ENCODE measurements around the gene PPP2R1B.

Gene PPP2R1B

GRCh38 chr11:111745719-111746504, 20.3 kb downstream of the PPP2R1B start:
- no peak for ATAC-seq

- ATAC-seq: no peak
These were observed 22.5 kb downstream of the PPP2R1B start for GRCh38 chr11:111743700-111744099.

DNA sequence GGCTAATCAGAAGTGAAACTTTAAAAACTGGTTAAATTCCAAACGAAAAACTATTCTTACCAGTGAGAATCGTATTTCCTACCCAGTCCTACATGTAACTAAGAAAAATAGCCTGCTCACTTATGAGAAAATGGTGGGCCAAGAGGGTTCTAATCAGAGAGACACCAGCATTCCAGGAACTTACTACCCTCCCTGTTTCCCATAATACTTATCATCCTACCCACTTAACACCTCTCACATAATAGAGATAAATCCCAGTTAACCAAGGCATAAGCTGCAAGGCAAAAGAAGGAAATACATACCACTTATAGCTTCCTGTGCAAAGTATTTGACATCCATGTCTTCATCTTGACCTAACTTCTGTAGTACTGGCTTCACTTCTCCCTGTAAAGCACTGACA, 24.4 kb downstream of the PPP2R1B start:
- ATAC-seq: no peak

- no peak for ATAC-seq
These were observed 26.9 kb downstream of the PPP2R1B start for GRCh38 chr11:111739299-111739698.

DNA sequence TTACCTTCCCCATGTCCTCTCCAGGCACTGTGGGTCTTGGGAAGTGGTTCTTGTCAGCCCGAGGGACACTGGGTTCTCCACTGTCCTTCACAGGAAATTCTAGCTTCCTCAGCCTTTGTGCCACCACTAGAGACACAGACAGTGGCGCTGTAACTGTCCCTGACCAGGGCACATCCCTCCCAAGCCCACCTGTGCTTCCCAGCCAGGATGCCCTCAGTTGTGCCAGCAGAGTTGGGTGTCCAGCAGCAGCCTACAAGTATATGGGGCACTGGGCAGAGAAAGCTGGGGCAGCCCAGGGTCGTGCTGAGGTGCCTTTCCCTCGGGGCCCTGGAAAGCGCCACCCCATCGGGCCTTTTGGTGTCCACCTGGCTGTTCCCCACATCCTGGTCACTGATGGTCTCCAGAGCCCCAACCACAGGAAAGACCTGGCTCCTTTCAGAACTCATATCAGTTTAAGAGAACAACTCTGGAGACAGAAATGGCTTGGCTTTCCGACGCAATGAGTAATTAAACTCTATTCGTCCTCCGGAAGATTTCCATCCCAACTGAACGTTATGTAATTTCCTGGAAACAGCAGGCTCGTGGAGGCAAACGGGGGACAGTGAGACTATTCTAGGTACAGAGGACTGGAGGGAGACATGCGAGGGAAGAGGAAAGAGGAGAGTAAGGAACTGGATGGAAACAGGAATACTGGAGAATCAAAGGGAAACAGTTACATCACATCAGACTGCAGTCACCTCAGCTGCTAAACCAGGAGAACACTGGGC, 28.6 kb downstream of the PPP2R1B start:
- no peak for ATAC-seq

- ATAC-seq: no peak
These were observed 29.4 kb downstream of the PPP2R1B start for GRCh38 chr11:111736621-111737443.

GRCh38 chr11:111736181-111736590, 30.0 kb downstream of the PPP2R1B start:
- ATAC-seq: no peak

DNA sequence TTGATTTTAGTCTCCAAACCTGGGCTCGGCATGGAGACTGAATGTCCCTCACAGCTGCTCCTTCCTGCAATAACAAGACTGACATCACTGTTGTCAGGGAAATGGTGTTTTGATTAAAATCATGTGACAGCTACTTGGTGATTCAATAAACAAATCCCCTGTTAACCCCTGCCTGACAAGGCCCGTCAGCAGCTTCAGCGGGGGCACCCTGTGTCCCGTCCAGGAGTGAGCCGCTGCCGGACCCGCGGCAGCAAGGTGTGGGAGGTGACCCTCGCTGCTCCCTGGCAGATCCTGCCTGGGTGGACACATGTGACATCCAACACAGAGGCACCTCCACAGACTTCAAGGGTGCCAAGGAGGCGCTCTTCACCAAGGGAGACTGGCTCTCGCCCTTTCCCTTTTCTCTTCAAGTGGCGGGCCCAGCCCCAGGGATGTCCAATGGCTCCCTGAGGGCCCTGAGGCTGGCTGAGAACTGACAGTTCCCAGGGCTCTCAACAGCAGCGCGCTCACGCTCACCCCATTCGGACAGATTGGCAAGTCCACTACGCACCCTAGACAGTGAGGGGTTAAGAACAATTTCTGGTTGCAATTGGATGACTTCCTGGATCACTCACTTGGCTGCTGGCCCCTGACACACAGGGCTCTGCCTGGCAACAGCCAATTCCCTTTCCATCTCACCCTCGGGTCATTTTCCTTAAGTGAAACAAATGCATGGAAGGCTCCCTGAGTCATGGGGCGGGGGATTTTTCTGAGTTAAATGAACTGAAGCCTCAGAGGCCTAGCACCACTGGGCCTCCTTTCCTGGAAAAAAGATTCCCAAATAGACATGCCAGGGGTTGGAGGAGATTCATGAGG, 30.7 kb downstream of the PPP2R1B start:
- no peak for ATAC-seq

GRCh38 chr11:111734954-111735261, 31.3 kb downstream of the PPP2R1B start:
- ATAC-seq: no peak

DNA sequence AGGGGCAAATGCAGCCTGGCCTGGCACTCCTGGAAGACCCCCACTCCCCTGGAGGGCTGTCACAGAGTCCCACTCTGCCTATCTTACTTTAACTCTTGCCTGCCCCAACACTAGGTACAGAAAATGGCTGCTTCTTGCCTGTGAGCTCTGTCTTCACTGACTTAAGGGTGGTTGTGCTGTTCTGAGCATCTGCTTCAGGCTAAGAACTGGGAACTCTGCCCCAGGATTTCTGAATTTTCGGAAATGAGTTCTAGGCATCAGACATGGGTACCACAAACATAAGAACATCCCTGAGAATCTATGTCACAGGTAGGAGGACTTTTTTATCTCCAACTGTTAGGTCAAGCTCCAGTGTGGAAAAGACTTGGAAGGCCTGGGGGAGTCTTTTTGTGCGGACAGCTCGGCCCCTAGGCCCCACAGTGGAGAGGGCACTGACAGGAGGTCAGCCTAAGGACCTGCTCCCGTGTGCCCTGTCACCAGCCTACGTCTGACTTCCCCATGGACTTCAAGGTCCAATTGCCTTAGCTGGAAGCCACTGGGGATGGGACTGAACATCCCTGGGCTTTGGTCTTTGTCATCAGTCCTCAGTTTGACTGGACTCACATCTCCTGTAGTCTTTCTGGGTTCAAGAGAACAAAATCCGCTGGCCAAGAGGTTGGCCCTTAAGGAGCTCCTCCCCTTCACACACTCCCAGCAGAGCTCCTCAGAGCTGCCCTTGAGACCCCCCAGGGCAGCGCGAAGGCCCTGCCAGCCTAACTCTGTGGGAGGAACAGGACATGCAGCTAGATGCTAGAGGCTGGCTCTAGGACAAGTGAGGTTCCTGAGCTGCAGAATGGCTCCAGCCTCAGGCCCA, 31.9 kb downstream of the PPP2R1B start:
- no peak for ATAC-seq

GRCh38 chr11:111733611-111734088, 32.5 kb downstream of the PPP2R1B start:
- ATAC-seq: no peak

- ATAC-seq: no peak
These were observed 33.2 kb downstream of the PPP2R1B start for GRCh38 chr11:111733016-111733415.

DNA sequence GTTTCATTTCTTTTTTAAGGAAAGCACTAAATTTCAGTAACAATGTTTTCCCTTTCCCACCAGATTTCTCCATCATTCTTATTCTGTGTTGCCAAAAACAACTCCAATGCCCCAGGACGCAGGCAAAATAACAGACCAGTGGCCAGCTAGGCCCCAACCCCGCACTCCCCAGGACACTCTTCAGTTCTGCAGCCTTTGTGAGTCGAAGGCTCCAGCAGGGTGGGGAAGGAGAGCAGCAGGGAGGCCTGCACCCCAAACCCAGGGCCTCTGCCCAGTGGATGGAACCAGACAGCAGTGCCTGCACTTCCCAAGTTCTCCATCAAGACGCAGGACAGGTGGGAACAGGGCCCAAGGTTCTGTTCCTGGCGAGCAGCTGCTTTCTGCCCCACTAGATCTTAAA, 34.4 kb downstream of the PPP2R1B start:
- ATAC-seq: no peak

- no peak for ATAC-seq
These were observed 35.2 kb downstream of the PPP2R1B start for GRCh38 chr11:111730871-111731591.

- no peak for ATAC-seq
These were observed 36.3 kb downstream of the PPP2R1B start for GRCh38 chr11:111729831-111730311.

DNA sequence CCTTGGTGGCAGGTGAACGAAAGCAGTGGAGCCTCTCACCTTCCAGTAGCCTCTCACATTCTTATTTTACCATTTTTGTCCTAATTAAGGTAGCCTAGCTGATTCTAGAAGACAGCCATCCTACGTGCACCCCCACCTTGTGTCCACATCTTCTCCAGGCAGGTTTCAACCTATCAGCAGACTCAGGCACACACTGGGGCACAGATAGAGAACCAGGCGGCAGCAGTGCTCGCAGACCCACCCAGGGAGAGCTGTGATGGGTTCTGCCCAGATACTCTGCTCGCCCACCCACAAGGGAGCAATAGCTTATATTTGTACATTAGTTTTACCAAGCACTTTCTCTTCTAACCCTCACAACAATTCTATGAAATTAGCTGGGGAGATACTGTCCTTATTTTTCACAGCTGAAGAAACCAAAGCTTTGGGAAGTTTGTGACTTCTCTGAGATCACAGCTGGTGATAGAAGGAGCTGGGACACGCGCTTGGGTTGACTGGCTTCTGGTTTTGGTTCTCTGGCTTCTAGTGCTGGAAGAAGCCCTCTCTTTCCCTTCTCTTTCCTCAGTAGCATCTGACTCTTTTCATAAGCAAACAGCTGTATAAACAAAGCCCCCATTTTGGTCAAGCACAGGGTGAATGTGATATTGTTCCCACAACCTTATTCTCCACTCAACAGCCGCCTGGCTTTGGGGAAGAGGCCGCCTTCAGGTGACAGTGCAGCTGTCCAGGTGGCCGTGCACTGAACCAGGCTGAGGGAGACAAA, 36.9 kb downstream of the PPP2R1B start:
- no peak for ATAC-seq

DNA sequence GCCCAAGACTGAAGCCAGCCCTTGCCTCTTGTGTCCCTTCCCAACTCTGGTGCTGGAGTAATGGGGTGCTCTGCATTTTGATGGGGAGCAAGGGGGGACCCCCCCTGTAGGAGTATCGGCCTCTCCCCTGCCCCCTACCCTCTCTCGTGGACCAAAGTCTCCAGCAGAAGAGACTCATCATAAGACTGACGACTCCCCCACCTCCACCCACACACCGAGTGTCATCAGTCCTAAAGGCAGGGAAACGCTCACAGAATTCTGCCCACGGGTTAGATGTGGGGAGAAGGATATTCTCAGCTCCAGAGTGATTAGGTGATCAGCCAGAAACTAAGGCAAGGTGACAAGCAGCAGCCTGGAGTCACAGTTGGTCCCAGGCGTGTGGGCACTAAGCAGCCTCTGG, 38.8 kb downstream of the PPP2R1B start:
- ATAC-seq: no peak

GRCh38 chr11:111726301-111726713, 39.9 kb downstream of the PPP2R1B start:
- ATAC-seq: no peak

GRCh38 chr11:111725621-111726020, 40.6 kb downstream of the PPP2R1B start:
- no peak for ATAC-seq
